ENCODE data around the gene MRPS15. TPM values are rescaled to one million over a fixed set of nuclear protein-coding genes. Genes with fewer than 3 reads are reported as not detected.
"Not testable (repeated sequence)": the region's sequence is repeated elsewhere in the genome, so short reads cannot be mapped to it uniquely, and the experiment has no call there.

Gene MRPS15
- total RNA-seq, 2 donors from 2014 or later = 71.7 to 74.5 TPM

- H3K36me3 Mint-ChIP-seq (ENCODE audit: insufficient read depth in 2 of 2) = no peaks in the 10 kb centered on the region
- H3K4me1 Mint-ChIP-seq (ENCODE audit: low read depth) = no peaks in the 10 kb centered on the region
- H3K9me3 Mint-ChIP-seq = no peaks in the 10 kb centered on the region
- no peak overlapping the region for H3K4me3 Mint-ChIP-seq
- H3K27me3 Mint-ChIP-seq (ENCODE audit: low read depth) = peaks cover 14% of the 10 kb centered on the region
- no peak for ATAC-seq (replicated peaks in 1 of 2)
- DNase-seq = no peak
- H3K27ac Mint-ChIP-seq = no peak overlapping the region
Observed at GRCh38 chr1:36493524-36493923, 29.3 kb upstream of the MRPS15 start.

- H3K27me3 Mint-ChIP-seq (ENCODE audit: low read depth) = peaks cover 12% of the 10 kb centered on the region
- no peaks in the 10 kb centered on the region for H3K4me1 Mint-ChIP-seq (ENCODE audit: low read depth)
- no peaks in the 10 kb centered on the region for H3K36me3 Mint-ChIP-seq (ENCODE audit: insufficient read depth in 2 of 2)
- no peak overlapping the region for H3K27ac Mint-ChIP-seq
- H3K4me3 Mint-ChIP-seq = no peak overlapping the region
- DNase-seq (no peak), ATAC-seq (replicated peaks in 1 of 2) (no peak)
- H3K9me3 Mint-ChIP-seq = no peaks in the 10 kb centered on the region
Observed at GRCh38 chr1:36492491-36492890, 28.3 kb upstream of the MRPS15 start.

- not testable (repeated sequence) for DNase-seq; H3K9me3 Mint-ChIP-seq; H3K4me1 Mint-ChIP-seq (ENCODE audit: low read depth); H3K4me3 Mint-ChIP-seq; ATAC-seq (replicated peaks in 1 of 2); H3K36me3 Mint-ChIP-seq (ENCODE audit: insufficient read depth in 2 of 2); H3K27ac Mint-ChIP-seq
- H3K27me3 Mint-ChIP-seq (ENCODE audit: low read depth) = peaks cover 13% of the 10 kb centered on the region
Observed at GRCh38 chr1:36489258-36490051, 25.3 kb upstream of the MRPS15 start.

- Mint-ChIP-seq H3K36me3 (ENCODE audit: insufficient read depth in 2 of 2) (no peaks in the 10 kb centered on the region), H3K27me3 (ENCODE audit: low read depth) (peaks cover 5% of the 10 kb centered on the region), H3K4me3 (no peak overlapping the region), H3K27ac (no peak overlapping the region), H3K9me3 (no peaks in the 10 kb centered on the region), H3K4me1 (ENCODE audit: low read depth) (no peaks in the 10 kb centered on the region)
- no peak for ATAC-seq (replicated peaks in 1 of 2)
- DNase-seq = no peak
Observed at GRCh38 chr1:36487906-36488305, 23.7 kb upstream of the MRPS15 start.

- not testable (repeated sequence) for H3K4me1 Mint-ChIP-seq (ENCODE audit: low read depth); H3K9me3 Mint-ChIP-seq; ATAC-seq (replicated peaks in 1 of 2); DNase-seq; H3K36me3 Mint-ChIP-seq (ENCODE audit: insufficient read depth in 2 of 2); H3K27ac Mint-ChIP-seq; H3K4me3 Mint-ChIP-seq; H3K27me3 Mint-ChIP-seq (ENCODE audit: low read depth)
Observed at GRCh38 chr1:36487336-36487725, 23.1 kb upstream of the MRPS15 start.

GRCh38 chr1:36486439-36487335, 22.5 kb upstream of the MRPS15 start:
- Mint-ChIP-seq H3K36me3 (ENCODE audit: insufficient read depth in 2 of 2) (no peaks in the 10 kb centered on the region), H3K27me3 (ENCODE audit: low read depth) (peaks cover 5% of the 10 kb centered on the region), H3K27ac (no peak overlapping the region), H3K9me3 (no peaks in the 10 kb centered on the region), H3K4me3 (no peak overlapping the region), H3K4me1 (ENCODE audit: low read depth) (peaks cover 8% of the 10 kb centered on the region)
- DNase-seq = no peak
- ATAC-seq (replicated peaks in 1 of 2) = no peak

GRCh38 chr1:36486093-36486438, 21.9 kb upstream of the MRPS15 start:
- no peak overlapping the region for H3K27ac Mint-ChIP-seq

GRCh38 chr1:36484099-36484498, 19.9 kb upstream of the MRPS15 start:
- Mint-ChIP-seq H3K9me3 (no peaks in the 10 kb centered on the region), H3K27ac (no peak overlapping the region), H3K27me3 (ENCODE audit: low read depth) (peaks cover 5% of the 10 kb centered on the region), H3K4me1 (ENCODE audit: low read depth) (peaks cover 10% of the 10 kb centered on the region), H3K36me3 (ENCODE audit: insufficient read depth in 2 of 2) (no peaks in the 10 kb centered on the region), H3K4me3 (no peak overlapping the region)
- ATAC-seq (replicated peaks in 1 of 2) = no peak
- DNase-seq = no peak

More at GRCh38 chr1:36486093-36486438, 21.9 kb upstream of the MRPS15 start:
- H3K4me1 Mint-ChIP-seq (ENCODE audit: low read depth) = peaks cover 10% of the 10 kb centered on the region
- no peaks in the 10 kb centered on the region for H3K9me3 Mint-ChIP-seq
- ATAC-seq (replicated peaks in 1 of 2) (no peak), DNase-seq (no peak)
- peaks cover 5% of the 10 kb centered on the region for H3K27me3 Mint-ChIP-seq (ENCODE audit: low read depth)
- no peaks in the 10 kb centered on the region for H3K36me3 Mint-ChIP-seq (ENCODE audit: insufficient read depth in 2 of 2)
- H3K4me3 Mint-ChIP-seq = no peak overlapping the region

- Mint-ChIP-seq H3K9me3 (no peaks in the 10 kb centered on the region), H3K4me3 (peak within 1 kb of the TSS; percentile 20 to 75), H3K4me1 (ENCODE audit: low read depth) (peaks cover 10% of the 10 kb centered on the region), H3K27me3 (ENCODE audit: low read depth) (peaks cover 5% of the 10 kb centered on the region), H3K36me3 (ENCODE audit: insufficient read depth in 2 of 2) (no peaks in the 10 kb centered on the region), H3K27ac (no peak within 1 kb of the TSS)
- DNase-seq (no peak), ATAC-seq (replicated peaks in 1 of 2) (no peak)
Observed at GRCh38 chr1:36482724-36483388, 18.7 kb upstream of the MRPS15 start, which contains the start of gene CSF3R. TSS of gene CSF3R (minus strand) at chr1:36482913. CDS start at chr1:36479496, 3,417 bp downstream.

- Mint-ChIP-seq H3K4me3 (peak overlapping the region; percentile 20 to 75), H3K27ac (no peak overlapping the region), H3K36me3 (ENCODE audit: insufficient read depth in 2 of 2) (no peaks in the 10 kb centered on the region), H3K27me3 (ENCODE audit: low read depth) (peaks cover 5% of the 10 kb centered on the region), H3K4me1 (ENCODE audit: low read depth) (peaks cover 10% of the 10 kb centered on the region), H3K9me3 (no peaks in the 10 kb centered on the region)
- ATAC-seq (replicated peaks in 1 of 2) = peak; percentile 35 to 45
- no peak for DNase-seq
Observed at GRCh38 chr1:36481771-36482723, 17.9 kb upstream of the MRPS15 start.

GRCh38 chr1:36481091-36481490, 16.9 kb upstream of the MRPS15 start:
- H3K36me3 Mint-ChIP-seq (ENCODE audit: insufficient read depth in 2 of 2) = no peaks in the 10 kb centered on the region
- no peaks in the 10 kb centered on the region for H3K9me3 Mint-ChIP-seq
- no peak overlapping the region for H3K4me3 Mint-ChIP-seq
- DNase-seq = no peak
- ATAC-seq (replicated peaks in 1 of 2) = no peak
- H3K27me3 Mint-ChIP-seq (ENCODE audit: low read depth) = peaks cover 5% of the 10 kb centered on the region
- peaks cover 10% of the 10 kb centered on the region for H3K4me1 Mint-ChIP-seq (ENCODE audit: low read depth)
- no peak overlapping the region for H3K27ac Mint-ChIP-seq

- Mint-ChIP-seq H3K9me3 (no peaks in the 10 kb centered on the region), H3K36me3 (ENCODE audit: insufficient read depth in 2 of 2) (no peaks in the 10 kb centered on the region), H3K27me3 (ENCODE audit: low read depth) (no peaks in the 10 kb centered on the region), H3K27ac (no peak overlapping the region), H3K4me1 (ENCODE audit: low read depth) (peaks cover 10% of the 10 kb centered on the region), H3K4me3 (no peak overlapping the region)
- DNase-seq (no peak), ATAC-seq (replicated peaks in 1 of 2) (no peak)
Observed at GRCh38 chr1:36480161-36480560, 16.0 kb upstream of the MRPS15 start.
